Stimulated activated CD8-positive, alpha-beta memory T cell treated with anti-CD3 and anti-CD28 coated beads, Interleukin-4, amount 100 ng/mL, for 1 hour (primary cell): Measurements from ENCODE around the gene DHCR7.
A peak's percentile ranks its signal among the peaks of the same experiment; 100 is the strongest.

Source experiments
- DNase-seq, 2 donors: peaks; one replicate each; pipeline ENCODE4 v3.0.0-alpha.2; 2020; ENCODE audit warnings: low read depth in 2 of 2, low spot score in 1 of 2

The DHCR7 gene

GRCh38 chr11:71448257-71449171, at the start of gene DHCR7:
Gene DHCR7 (minus strand): TSS chr11:71448393. CDS start chr11:71444952, 3,441 bp downstream.
- DNase-seq, result peak; percentile 76 to 86

GRCh38 chr11:71496421-71496820, 48.2 kb upstream of the DHCR7 start:
- DNase-seq, result no peak

GRCh38 chr11:71495286-71496230, 47.4 kb upstream of the DHCR7 start:
- no peak for DNase-seq

GRCh38 chr11:71491940-71492339, 43.7 kb upstream of the DHCR7 start:
- DNase-seq, result no peak

- DNase-seq, result no peak
Measured at GRCh38 chr11:71491531-71491930, 43.3 kb upstream of the DHCR7 start.

GRCh38 chr11:71490731-71491390, 42.7 kb upstream of the DHCR7 start:
- no peak for DNase-seq

GRCh38 chr11:71490044-71490730, 42.0 kb upstream of the DHCR7 start:
- DNase-seq, result no peak

GRCh38 chr11:71489311-71490043, 41.3 kb upstream of the DHCR7 start:
- DNase-seq, result no peak

GRCh38 chr11:71488681-71489270, 40.6 kb upstream of the DHCR7 start:
- DNase-seq, result no peak

GRCh38 chr11:71486320-71486719, 38.1 kb upstream of the DHCR7 start:
- no peak for DNase-seq

GRCh38 chr11:71485466-71485865, 37.3 kb upstream of the DHCR7 start:
- DNase-seq, result no peak

- DNase-seq, result no peak
Measured at GRCh38 chr11:71485063-71485399, 36.8 kb upstream of the DHCR7 start.

- no peak for DNase-seq
Measured at GRCh38 chr11:71484248-71485062, 36.3 kb upstream of the DHCR7 start.

GRCh38 chr11:71483692-71484091, 35.5 kb upstream of the DHCR7 start:
- no peak for DNase-seq

GRCh38 chr11:71482746-71483364, 34.7 kb upstream of the DHCR7 start:
- no peak for DNase-seq

- DNase-seq, result no peak
Measured at GRCh38 chr11:71482216-71482615, 34.0 kb upstream of the DHCR7 start.

GRCh38 chr11:71481101-71481960, 33.1 kb upstream of the DHCR7 start:
- no peak for DNase-seq

GRCh38 chr11:71478528-71478840, 30.3 kb upstream of the DHCR7 start:
- no peak for DNase-seq
